GM21390 (cell line): ENCODE results near the gene FLNB.
"Not testable (repeated sequence)": the region's sequence is repeated elsewhere in the genome, so short reads cannot be mapped to it uniquely, and the experiment has no call there.

ENCODE experiments used
- ATAC-seq: cut with Tn5 transposase; IDR thresholded peaks from one replicate; pipeline ENCODE4 v1.9.1; 2021; ENCODE audit not compliant: unreplicated experiment

The FLNB gene

GRCh38 chr3:57978316-57978715, 29.9 kb upstream of the FLNB start:
- ATAC-seq, result no peak

- ATAC-seq, result no peak
These were observed 27.8 kb upstream of the FLNB start for GRCh38 chr3:57980416-57980815.

DNA sequence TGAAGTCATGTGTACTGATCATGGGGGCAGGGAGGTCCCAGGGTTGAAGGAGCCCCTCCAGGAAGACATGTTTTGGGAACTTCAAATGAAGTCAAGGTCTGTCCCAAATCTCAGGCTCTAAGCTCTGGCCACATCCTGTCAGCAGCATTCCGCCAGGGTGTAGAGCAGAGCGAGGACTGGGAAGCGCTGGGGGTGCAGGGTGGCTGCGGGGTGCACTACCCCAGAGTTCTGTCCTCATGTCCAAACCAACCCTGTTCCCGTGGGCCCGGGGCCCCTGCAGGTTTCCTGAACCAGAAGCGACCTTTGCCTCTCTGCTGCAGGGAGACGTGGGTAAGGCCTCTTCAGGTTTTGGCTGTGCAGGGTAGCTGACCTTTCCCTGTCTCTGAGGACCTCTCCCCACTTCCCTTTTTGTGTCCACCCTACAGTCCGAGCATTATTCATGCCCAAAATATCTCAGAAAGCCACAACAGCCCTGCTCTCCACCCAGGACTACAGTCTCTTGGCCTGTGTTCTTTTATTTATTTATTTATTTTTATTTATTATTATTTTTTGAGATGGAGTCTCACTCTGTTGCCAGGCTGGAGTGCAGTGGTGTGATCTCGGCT, 26.6 kb upstream of the FLNB start:
- ATAC-seq, result no peak

- no peak for ATAC-seq
These were observed 25.5 kb upstream of the FLNB start for GRCh38 chr3:57982561-57983243.

DNA sequence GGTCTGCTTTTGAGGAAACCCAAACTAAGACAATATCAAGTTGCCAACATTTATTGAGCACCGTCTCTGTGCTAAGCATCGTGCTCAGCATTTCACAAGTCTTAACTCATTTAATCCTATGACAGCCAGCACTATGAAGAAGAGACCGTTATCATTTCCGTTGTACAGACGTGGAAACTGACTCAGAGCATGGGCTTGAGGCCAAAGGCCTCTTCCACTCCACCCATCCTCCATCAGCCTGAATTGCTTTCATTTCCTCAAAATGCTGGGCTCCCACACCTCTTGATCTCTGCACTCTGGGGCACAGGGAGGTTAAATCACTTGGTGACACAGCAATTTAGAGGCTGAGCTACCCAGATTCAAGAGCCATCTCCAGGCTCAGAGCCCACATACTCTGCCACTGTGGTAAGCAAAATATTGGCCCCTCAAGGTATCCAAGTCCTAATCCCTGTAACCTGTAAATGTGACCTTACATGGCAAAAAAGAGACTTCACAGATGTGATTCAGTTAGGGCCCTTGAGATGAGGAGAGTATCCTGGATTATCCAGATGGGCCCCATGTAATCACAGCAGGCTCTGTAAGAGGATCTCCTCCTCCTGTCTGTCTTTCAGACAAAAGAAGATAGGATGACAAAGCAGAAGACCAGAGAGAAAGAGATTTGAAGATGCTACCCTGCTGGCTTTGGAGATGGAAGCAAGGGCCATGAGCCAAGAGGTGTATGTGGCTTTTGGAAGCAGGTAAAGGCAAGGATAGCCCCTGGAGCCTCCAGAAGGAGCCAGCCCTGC, 24.3 kb upstream of the FLNB start:
- peak; percentile 99 for ATAC-seq

- ATAC-seq, result no peak
These were observed 22.8 kb upstream of the FLNB start for GRCh38 chr3:57985176-57985983.

- no peak for ATAC-seq
These were observed 22.3 kb upstream of the FLNB start for GRCh38 chr3:57985984-57986246.

DNA sequence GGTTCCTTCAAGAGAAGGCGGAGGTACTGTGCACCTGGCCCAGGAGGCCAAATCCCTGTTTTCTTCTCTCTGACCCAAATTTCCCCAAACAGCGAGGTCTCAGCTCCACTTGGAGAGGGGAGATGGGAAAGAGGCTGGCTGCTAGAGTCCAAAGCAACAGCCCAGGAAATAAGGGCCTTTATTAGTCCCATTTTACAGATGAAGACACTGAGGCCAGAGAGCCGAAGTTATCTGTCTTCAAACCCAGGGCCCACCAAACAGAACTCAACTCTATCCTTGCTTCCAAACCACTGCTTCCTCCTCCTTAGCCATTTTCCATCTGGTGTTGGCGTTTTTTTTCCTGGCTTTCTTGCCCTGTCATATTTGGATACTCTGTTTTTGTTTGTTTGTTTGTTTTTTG, 22.0 kb upstream of the FLNB start:
- ATAC-seq, result no peak

DNA sequence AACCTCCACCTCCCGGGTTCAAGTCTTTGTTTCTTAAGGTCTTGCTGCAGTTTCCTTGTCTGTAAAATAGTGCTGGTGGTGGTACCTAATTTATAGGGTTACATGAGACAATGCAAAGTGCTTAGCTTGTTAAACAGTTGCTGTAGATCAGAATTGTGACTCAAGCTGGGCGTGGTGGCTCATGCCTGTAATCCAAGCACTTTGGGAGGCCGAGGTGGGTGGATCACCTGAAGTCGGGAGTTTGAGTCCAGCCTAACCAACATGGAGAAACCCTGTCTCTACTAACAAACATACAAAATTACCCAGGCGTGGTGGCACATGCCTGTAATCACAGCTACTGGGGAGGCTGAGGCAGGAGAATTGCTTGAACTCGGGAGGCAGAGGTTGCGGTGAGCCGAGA, 19.0 kb upstream of the FLNB start:
- not testable (repeated sequence) for ATAC-seq

DNA sequence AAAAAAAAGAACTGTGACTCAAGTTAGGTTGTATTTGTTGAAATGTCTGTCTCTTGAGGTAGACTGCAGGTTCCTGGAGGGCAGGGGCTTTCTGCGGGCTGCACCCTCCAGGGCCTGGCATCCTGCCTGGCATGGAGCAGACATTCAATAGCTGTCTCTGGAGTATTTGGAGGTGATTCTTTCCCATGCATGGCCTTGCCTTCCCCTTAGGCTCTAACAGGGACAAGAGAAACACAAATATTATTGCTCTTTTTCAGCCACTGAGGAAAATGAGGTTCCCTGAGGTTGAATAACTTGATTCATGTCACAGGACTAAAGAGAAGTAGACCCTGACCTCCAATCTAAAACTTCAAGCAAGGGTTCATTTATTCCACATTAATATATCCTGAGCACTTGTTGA, 18.6 kb upstream of the FLNB start:
- ATAC-seq, result no peak

DNA sequence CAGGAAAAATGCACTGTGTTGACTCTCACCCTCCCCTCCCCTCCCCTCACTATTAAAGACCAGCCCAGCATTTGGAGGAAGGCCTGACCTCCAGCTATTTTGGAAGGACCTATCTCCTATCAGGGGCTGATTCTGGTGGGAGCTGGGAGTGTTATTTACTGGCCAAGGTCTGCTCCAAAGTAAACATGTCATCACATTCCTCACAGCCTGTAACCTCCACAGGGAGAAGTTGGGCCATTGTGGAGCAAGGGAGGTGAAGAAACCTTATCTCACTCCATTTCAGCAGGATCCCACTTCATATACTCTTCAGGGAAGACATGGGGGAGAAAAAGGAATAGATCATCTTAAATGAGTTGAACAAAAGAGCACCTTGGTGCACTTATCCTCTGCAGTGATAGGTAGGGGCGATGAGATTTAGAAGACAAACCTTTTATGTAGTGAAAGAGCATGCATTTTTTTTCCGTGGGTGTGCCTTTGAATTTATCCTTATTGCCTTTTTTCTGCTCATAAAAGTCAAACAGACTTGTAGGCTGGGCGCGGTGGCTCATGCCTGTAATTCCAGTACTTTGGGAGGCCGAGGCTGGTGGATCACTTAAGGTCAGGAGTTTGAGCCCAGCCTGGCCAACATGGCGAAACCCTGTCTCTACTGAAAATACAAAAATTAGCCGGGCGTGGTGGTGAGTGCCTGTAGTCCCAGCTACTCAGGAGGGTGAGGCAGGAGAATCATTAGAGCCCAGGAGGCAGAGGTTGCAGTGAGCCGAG, 15.6 kb upstream of the FLNB start:
- no peak for ATAC-seq

DNA sequence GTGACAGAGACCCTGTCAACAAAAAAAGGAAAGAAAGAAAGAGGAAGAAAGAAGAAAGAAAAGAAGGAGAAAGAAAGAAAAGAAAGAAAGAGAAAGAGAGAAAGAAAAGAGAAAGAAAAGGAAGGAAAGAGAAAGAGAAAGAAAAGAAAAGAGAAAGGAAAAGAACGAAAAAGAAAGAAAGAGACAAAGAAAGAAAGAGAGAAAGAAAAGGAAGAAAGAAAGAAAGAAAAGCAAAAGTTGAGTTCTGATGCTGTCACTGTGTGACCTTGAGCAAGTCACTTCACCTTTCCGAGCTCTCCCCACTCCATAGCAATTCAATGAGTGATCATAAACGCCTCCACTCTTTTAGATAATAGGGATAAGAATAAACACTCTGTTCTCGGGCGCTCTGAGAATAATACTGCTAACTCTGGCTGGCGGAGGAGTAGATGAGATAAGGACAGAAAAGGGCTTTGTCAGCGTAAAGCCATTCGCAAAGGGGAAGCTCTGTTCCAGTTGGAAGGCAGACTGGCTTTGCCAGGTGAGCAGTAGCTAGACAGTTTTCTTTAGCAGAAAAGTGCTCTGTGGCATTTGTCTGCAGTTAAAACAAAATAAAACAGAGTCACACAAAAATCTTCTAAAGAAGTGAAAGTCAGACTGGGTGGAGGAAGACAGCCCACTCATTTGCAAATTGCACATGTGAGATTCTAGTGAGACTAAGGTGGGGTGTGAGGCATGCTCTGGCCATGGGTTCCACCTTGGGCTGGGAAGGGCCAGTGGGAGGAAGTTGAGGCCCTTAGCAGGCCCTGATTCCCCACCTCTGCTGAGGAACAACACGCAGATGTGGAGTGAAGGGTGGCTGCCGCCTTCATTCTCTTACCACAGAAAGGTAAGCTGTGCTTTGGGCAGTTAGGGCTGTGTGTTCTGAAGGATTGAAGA, 9.6 kb upstream of the FLNB start:
- ATAC-seq, result no peak

GRCh38 chr3:57999417-58000115, 8.7 kb upstream of the FLNB start:
- no peak for ATAC-seq

DNA sequence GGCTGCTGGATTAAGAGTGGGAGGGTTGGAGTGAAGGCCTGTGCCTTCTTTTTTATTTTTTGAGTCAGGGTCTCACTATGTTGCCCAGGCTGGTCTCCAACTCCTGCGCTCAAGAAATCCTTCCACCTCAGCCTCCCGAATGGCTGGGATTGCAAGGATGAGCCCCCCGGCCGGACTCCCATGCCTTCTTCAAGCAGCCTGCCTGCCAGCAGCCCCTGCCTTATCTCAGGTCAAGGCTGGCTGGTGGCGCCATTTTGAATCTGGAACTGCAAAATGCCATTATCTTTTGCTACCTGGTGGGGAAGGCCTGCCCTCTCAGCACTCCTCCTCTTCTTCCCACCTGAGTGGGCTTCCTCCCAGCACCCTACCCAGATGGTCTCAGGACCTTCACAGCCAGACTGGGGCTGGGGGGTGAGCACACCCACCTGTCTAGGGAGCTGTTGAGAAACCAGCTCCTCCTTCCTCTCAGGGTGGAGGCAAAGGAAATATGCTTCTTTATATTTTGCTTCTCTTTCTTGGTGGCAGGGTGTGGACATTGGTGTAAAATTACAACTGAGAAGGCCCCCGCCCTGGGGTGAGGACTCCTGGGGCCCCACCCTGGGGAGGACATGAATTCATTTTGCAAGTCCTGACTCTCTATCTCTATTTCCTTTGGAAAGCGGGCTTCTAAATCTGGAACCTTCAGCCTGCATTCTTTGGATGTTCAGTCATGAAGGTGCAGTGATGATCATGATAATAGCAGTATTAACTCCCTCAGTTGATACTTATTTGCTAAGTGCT, 7.7 kb upstream of the FLNB start:
- ATAC-seq, result no peak

GRCh38 chr3:58001086-58001467, 7.1 kb upstream of the FLNB start:
- ATAC-seq, result no peak

GRCh38 chr3:58001979-58002378, 6.2 kb upstream of the FLNB start:
- no peak for ATAC-seq

GRCh38 chr3:58003093-58003492, 5.1 kb upstream of the FLNB start:
- no peak for ATAC-seq

GRCh38 chr3:58004973-58005372, 3.2 kb upstream of the FLNB start:
- ATAC-seq, result no peak

DNA sequence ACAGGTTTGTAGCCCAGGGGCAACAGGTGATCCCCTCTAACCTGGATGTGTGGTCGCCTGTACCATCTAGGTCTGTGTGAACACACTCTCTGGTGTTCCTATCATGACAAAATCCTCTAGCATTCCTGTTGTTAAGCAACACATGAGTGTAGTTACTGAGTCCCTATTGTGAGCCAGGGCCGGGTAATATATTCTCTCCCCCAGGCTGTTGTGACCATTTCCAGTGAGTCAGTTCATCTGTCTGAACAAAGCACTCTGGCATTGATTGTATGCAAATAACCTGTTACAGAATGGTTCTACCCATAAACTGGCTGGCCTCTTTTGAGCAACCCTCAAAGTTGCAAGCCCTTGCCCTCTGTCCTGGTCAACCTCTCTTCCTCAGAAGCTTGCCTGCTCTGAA, 2.6 kb upstream of the FLNB start:
- no peak for ATAC-seq
